Measurements from ENCODE around the gene IL23R. TPM values are rescaled to one million over a fixed set of nuclear protein-coding genes. Genes with fewer than 3 reads are reported as not detected.

Gene IL23R
- total RNA-seq, 1 donor, result not detected

DNA sequence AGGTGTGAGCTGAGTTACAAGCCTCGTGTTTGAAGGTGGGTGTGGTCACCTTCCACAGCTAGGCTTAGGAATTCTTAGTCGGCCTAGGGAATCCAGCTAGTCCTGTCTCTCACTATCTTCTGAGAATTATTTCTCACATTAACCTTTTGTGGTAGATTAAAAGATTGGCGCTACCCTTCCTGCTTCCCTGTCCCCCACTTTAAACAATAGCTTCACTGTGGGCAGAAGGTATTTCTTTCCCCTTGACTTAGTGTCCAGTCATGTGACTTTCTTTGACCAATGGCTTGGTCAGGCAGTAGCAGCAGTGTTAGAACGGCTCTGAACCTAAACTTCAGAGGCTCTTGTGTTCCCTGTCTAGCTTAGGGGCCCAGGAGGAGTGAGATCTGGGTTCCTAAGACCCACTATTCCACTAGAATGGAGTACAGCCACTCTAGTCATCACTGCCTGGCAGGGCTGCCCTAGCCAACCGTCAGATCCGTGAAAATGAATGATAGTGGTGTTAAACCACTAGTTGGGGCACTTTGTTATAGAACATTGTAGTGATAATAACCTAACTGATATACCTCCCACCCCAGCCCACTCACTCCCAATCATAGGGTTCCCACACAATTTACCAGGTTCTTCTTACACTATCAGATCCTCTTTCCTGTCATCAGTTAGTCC, 17.6 kb upstream of the IL23R start:
- H3K4me2 ChIP-seq (ENCODE audit: insufficient read depth, low read length), result peak overlapping the region; percentile 71
- DNase-seq (ENCODE audit: insufficient read length, low spot score, missing footprints), result no peak
- peaks cover 7% of the 10 kb centered on the region for H3K4me1 ChIP-seq (ENCODE audit: insufficient read depth, low read length)
- peaks cover 17% of the 10 kb centered on the region for H3K27me3 ChIP-seq (ENCODE audit: insufficient read depth, low read length)
- H4K20me1 ChIP-seq (ENCODE audit: insufficient read depth, low read length), result no peaks in the 10 kb centered on the region
- TF ChIP-seq, protein P1, sequence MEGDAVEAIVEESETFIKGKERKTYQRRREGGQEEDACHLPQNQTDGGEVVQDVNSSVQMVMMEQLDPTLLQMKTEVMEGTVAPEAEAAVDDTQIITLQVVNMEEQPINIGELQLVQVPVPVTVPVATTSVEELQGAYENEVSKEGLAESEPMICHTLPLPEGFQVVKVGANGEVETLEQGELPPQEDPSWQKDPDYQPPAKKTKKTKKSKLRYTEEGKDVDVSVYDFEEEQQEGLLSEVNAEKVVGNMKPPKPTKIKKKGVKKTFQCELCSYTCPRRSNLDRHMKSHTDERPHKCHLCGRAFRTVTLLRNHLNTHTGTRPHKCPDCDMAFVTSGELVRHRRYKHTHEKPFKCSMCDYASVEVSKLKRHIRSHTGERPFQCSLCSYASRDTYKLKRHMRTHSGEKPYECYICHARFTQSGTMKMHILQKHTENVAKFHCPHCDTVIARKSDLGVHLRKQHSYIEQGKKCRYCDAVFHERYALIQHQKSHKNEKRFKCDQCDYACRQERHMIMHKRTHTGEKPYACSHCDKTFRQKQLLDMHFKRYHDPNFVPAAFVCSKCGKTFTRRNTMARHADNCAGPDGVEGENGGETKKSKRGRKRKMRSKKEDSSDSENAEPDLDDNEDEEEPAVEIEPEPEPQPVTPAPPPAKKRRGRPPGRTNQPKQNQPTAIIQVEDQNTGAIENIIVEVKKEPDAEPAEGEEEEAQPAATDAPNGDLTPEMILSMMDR (IDR thresholded peaks at IDR 0.05; ENCODE audit: extremely low read depth, low read depth, low read length), result no peak
- peak overlapping the region; percentile 92 for H2AFZ ChIP-seq (ENCODE audit: low read length)
- no peak overlapping the region for H3K27ac ChIP-seq (ENCODE audit: low read depth, low read length)
- no peaks in the 10 kb centered on the region for H3K36me3 ChIP-seq (ENCODE audit: insufficient read depth, low read length)
- peak overlapping the region; percentile 54 for H3K4me3 ChIP-seq (ENCODE audit: insufficient read depth, low read length)
- H3K79me2 ChIP-seq (ENCODE audit: insufficient read depth, low read length), result no peaks in the 10 kb centered on the region
- no peaks in the 10 kb centered on the region for H3K9me3 ChIP-seq (ENCODE audit: low read depth, low read length)

DNA sequence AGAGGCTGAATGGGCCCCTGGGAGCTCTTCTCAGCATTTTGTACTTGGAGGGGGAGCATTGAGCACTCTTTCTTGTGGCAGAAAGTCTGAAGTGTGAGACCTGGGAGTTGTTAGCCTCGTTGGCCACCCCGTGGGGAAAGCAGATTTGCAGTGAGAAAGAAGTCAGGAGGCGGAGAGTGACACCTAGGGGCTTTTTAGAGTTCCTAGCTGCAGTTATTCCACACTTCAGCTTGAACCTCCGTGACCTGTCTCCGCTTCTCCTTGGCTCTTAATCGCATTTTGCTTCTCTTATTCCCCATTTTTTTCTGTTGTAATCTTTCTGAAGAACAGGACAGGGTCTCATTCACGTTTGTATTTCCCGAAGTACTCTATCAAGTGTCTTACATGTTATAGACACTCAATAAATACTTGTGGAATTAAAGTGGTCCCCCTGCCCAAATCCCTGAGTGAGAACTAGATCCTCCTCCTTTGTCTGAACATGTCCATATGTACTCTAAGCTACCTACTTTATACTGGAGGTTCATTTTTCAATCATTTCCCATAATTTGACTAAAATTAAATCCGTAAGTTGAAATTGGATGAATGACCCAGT, 17.0 kb upstream of the IL23R start:
- Histone ChIP-seq H3K27me3 (ENCODE audit: insufficient read depth, low read length) (peaks cover 17% of the 10 kb centered on the region), H2AFZ (ENCODE audit: low read length) (peak overlapping the region; percentile 92), H3K4me1 (ENCODE audit: insufficient read depth, low read length) (peaks cover 7% of the 10 kb centered on the region), H3K4me2 (ENCODE audit: insufficient read depth, low read length) (peak overlapping the region; percentile 71), H3K79me2 (ENCODE audit: insufficient read depth, low read length) (no peaks in the 10 kb centered on the region), H4K20me1 (ENCODE audit: insufficient read depth, low read length) (no peaks in the 10 kb centered on the region), H3K27ac (ENCODE audit: low read depth, low read length) (no peak overlapping the region), H3K4me3 (ENCODE audit: insufficient read depth, low read length) (peak overlapping the region; percentile 54), H3K36me3 (ENCODE audit: insufficient read depth, low read length) (no peaks in the 10 kb centered on the region), H3K9me3 (ENCODE audit: low read depth, low read length) (no peaks in the 10 kb centered on the region)
- peak; percentile 65 for DNase-seq (ENCODE audit: insufficient read length, low spot score, missing footprints)
- TF ChIP-seq, protein P1 (IDR thresholded peaks at IDR 0.05; ENCODE audit: extremely low read depth, low read depth, low read length), result peak; percentile 95

DNA sequence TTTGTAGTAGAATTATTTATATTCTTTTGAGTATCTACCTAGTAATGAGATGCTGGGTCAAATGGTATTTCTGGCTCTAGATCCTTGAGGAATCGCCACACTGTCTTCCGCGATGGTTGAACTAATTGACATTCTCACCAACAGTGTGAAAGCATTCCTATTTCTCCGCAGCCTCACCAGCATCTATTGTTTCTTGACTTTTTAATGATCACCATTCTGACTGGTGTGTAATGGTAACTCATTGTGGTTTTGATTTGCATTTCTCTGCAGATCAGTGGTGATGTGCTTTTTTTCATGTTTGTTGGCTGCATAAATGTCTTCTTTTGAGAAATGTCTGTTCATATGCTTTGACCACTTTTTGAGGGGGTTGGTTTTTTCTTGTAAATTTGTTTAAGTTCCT, 15.3 kb upstream of the IL23R start:
- Histone ChIP-seq H3K9me3 (ENCODE audit: low read depth, low read length) (no peaks in the 10 kb centered on the region), H3K4me2 (ENCODE audit: insufficient read depth, low read length) (no peak overlapping the region), H3K4me3 (ENCODE audit: insufficient read depth, low read length) (no peak overlapping the region), H3K36me3 (ENCODE audit: insufficient read depth, low read length) (no peaks in the 10 kb centered on the region), H3K27ac (ENCODE audit: low read depth, low read length) (no peak overlapping the region), H4K20me1 (ENCODE audit: insufficient read depth, low read length) (no peaks in the 10 kb centered on the region), H3K27me3 (ENCODE audit: insufficient read depth, low read length) (peaks cover 17% of the 10 kb centered on the region), H3K4me1 (ENCODE audit: insufficient read depth, low read length) (peaks cover 7% of the 10 kb centered on the region), H2AFZ (ENCODE audit: low read length) (no peak overlapping the region), H3K79me2 (ENCODE audit: insufficient read depth, low read length) (no peaks in the 10 kb centered on the region)
- TF ChIP-seq, protein P1 (IDR thresholded peaks at IDR 0.05; ENCODE audit: extremely low read depth, low read depth, low read length), result no peak
- DNase-seq (ENCODE audit: insufficient read length, low spot score, missing footprints), result no peak

DNA sequence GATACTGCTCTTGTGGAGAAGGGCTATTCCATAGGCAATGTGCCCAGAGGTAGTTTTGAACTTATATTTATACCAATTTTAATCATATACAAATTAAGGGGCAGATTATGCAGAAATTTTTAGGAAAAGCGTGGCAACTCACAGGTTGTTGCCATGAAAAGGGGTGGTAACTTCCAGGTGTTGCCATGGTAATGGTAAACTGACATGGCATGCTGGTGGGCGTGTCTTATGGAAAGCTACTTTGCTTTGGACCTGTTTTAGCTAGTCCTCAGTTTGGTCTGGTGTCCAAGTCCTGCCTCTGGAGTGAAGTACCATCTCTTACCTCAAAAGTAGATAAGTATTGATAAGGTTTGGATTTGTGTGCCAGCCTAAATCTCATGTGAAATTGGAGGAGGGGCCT, 7.9 kb upstream of the IL23R start:
- no peak overlapping the region for H3K27ac ChIP-seq (ENCODE audit: low read depth, low read length)
- no peak overlapping the region for H3K4me2 ChIP-seq (ENCODE audit: insufficient read depth, low read length)
- H3K9me3 ChIP-seq (ENCODE audit: low read depth, low read length), result no peaks in the 10 kb centered on the region
- H3K27me3 ChIP-seq (ENCODE audit: insufficient read depth, low read length), result peaks cover 15% of the 10 kb centered on the region
- TF ChIP-seq, protein P1 (IDR thresholded peaks at IDR 0.05; ENCODE audit: extremely low read depth, low read depth, low read length), result no peak
- H3K4me3 ChIP-seq (ENCODE audit: insufficient read depth, low read length), result no peak overlapping the region
- H2AFZ ChIP-seq (ENCODE audit: low read length), result no peak overlapping the region
- H3K4me1 ChIP-seq (ENCODE audit: insufficient read depth, low read length), result no peaks in the 10 kb centered on the region
- H3K79me2 ChIP-seq (ENCODE audit: insufficient read depth, low read length), result no peaks in the 10 kb centered on the region
- H4K20me1 ChIP-seq (ENCODE audit: insufficient read depth, low read length), result no peaks in the 10 kb centered on the region
- no peaks in the 10 kb centered on the region for H3K36me3 ChIP-seq (ENCODE audit: insufficient read depth, low read length)
- no peak for DNase-seq (ENCODE audit: insufficient read length, low spot score, missing footprints)

All from osteoblast (primary cell).